Right ventricle myocardium inferior (tissue), 1 donor: ENCODE results near the gene FOXK1. TPM values are rescaled to one million over a fixed set of nuclear protein-coding genes. Genes with fewer than 3 reads are reported as not detected.

Experiments used
- ATAC-seq: fragments of 200-7000 bp; cut with Tn5 transposase; one replicate; pipeline ENCODE4 v1.9.1; 2020; ENCODE audit warnings: mild to moderate bottlenecking, moderate library complexity
- DNase-seq: peaks from one replicate; pipeline ENCODE4 v3.0.0; 2021; ENCODE audit errors: missing footprints
- intact Hi-C: fragments of 100-400 bp; cut with DNase I; formaldehyde crosslinking; loops from one replicate; pipeline ENCODE4 v1.11.0; 2022
- total RNA-seq: library from RNA; stranded (reverse); fragmentation: NEBNext Ultra II Directional; extraction: Animal tissue kit (Norgen Biotek cat#: 25700); gene quantifications from one replicate; pipeline ENCODE4 v1.2.1, GENCODE V29; 2021
- donor health status: DM: no; HTN: yes; CAD: no; lungs with severe emphysema.

Gene FOXK1
- total RNA-seq, 1 donor from 2014 or later: 16.8 TPM

- ATAC-seq (no peak), DNase-seq (no peak)
- intact Hi-C loops: no loop called here
Measured at GRCh38 chr7:4712281-4713182, 30.4 kb downstream of the FOXK1 start.

- intact Hi-C loops: no loop called here
- DNase-seq (peak; percentile 76), ATAC-seq (no peak)
Measured at GRCh38 chr7:4713183-4713784, 31.2 kb downstream of the FOXK1 start.

GRCh38 chr7:4714161-4714700 is 32.1 kb downstream of the FOXK1 start:
- DNase-seq: no peak
- ATAC-seq: no peak
- intact Hi-C loops: no loop called here

GRCh38 chr7:4714767-4715409 is 32.8 kb downstream of the FOXK1 start:
- no peak for ATAC-seq
- DNase-seq: no peak
- intact Hi-C loops: loop anchor here (1.0 kb wide), 1 partner anchor 29 kb away; no protein-coding TSS in a partner anchor

GRCh38 chr7:4715410-4715776 is 33.3 kb downstream of the FOXK1 start:
- intact Hi-C loops: loop anchor here (1.0 kb wide), 1 partner anchor 29 kb away; no protein-coding TSS in a partner anchor
- DNase-seq: peak; percentile 82
- ATAC-seq: peak; percentile 96

- DNase-seq (peak; percentile 42), ATAC-seq (no peak)
- intact Hi-C loops: no loop called here
Measured at GRCh38 chr7:4716946-4717795, 35.1 kb downstream of the FOXK1 start.

- intact Hi-C loops: no loop called here
- ATAC-seq: no peak
- peak; percentile 64 for DNase-seq
Measured at GRCh38 chr7:4718075-4718474, 36.0 kb downstream of the FOXK1 start.

GRCh38 chr7:4720225-4720624 is 38.1 kb downstream of the FOXK1 start:
- ATAC-seq (no peak), DNase-seq (no peak)
- intact Hi-C loops: no loop called here

- DNase-seq (peak; percentile 64), ATAC-seq (no peak)
- intact Hi-C loops: no loop called here
Measured at GRCh38 chr7:4722308-4722707, 40.2 kb downstream of the FOXK1 start.

GRCh38 chr7:4722960-4723630 is 41.0 kb downstream of the FOXK1 start:
- ATAC-seq (no peak), DNase-seq (peak; percentile 55)
- intact Hi-C loops: no loop called here

- intact Hi-C loops: no loop called here
- ATAC-seq (peak; percentile 2), DNase-seq (peak; percentile 72)
Measured at GRCh38 chr7:4724648-4725013, 42.5 kb downstream of the FOXK1 start.

- DNase-seq: peak; percentile 90
- intact Hi-C loops: no loop called here
- peak; percentile 76 for ATAC-seq
Measured at GRCh38 chr7:4725014-4725849, 43.1 kb downstream of the FOXK1 start.

- intact Hi-C loops: no loop called here
- ATAC-seq (no peak), DNase-seq (peak; percentile 76)
Measured at GRCh38 chr7:4725850-4726450, 43.9 kb downstream of the FOXK1 start.

GRCh38 chr7:4726566-4726965 is 44.5 kb downstream of the FOXK1 start:
- no peak for ATAC-seq
- intact Hi-C loops: no loop called here
- DNase-seq: no peak

- peak; percentile 58 for DNase-seq
- intact Hi-C loops: no loop called here
- no peak for ATAC-seq
Measured at GRCh38 chr7:4727914-4728705, 46.0 kb downstream of the FOXK1 start.

GRCh38 chr7:4729266-4729665 is 47.2 kb downstream of the FOXK1 start:
- ATAC-seq (no peak), DNase-seq (peak; percentile 59)
- intact Hi-C loops: no loop called here
